A549 (cell line): ENCODE data around the gene NKTR. TPM values are rescaled to one million over a fixed set of nuclear protein-coding genes. Genes with fewer than 3 reads are reported as not detected.

Source experiments
- ATAC-seq, 2 experiments: fragments of 200-7000 bp in 1 of 2; fragments of >200 bp in 1 of 2; cut with Nextera tagmentation in 1 of 2; cut with Tn5 transposase in 1 of 2; 3 replicates each; pipeline versions ENCODE4 v1.8.0 to v1.9.1; 2018 to 2020; ENCODE audit warnings: mild to moderate bottlenecking in 1 of 2, moderate library complexity in 1 of 2
- CTCF ChIA-PET: fragments of 300-600 bp; sonication (Branson Sonifier 250); formaldehyde crosslinking; extraction: SDS; loops from one replicate; lab custom pipeline; 2021; ENCODE audit warnings: antibody characterized with exemption, inconsistent platforms; lab: Yijun Ruan, JAX
- POLR2A ChIA-PET: fragments of 350-600 bp; formaldehyde crosslinking; extraction: SDS; loops from one replicate; lab custom pipeline; 2021; ENCODE audit warnings: antibody characterized with exemption, inconsistent platforms; lab: Yijun Ruan, JAX
- DNase-seq, 2 experiments: peaks; one replicate each; pipeline versions ENCODE4 v3.0.0 to v3.0.0-alpha.2; 2011 to 2016; ENCODE audit warnings: low read depth in 1 of 2, low spot score in 1 of 2
- FAIRE-seq: peaks from 2 replicates; lab custom pipeline; 2011; peaks lifted over from hg19 to GRCh38; lab: Jason Lieb, UNC
- H3K27ac ChIP-seq, 2 experiments: fragments of >200 bp; sonication (Bioruptor Twin); formaldehyde crosslinking; 3 replicates each; pipeline ENCODE4 v1.5.1; 2016 to 2017
- H3K4me1 ChIP-seq: fragments of >200 bp; sonication (Bioruptor Twin); formaldehyde crosslinking; 3 replicates; pipeline ENCODE4 v1.6.1; 2016
- H3K4me2 ChIP-seq: fragments of >200 bp; sonication (Bioruptor Twin); formaldehyde crosslinking; 3 replicates; pipeline ENCODE4 v1.6.1; 2016
- H3K4me3 ChIP-seq: fragments of >200 bp; sonication (Bioruptor Twin); formaldehyde crosslinking; 3 replicates; pipeline ENCODE4 v1.5.1; 2016
- H3K9me3 ChIP-seq: fragments of >200 bp; sonication (Bioruptor Twin); formaldehyde crosslinking; 3 replicates; pipeline ENCODE4 v1.6.1; 2016
- CBX2 ChIP-seq: fragments of 200-600 bp; sonication (generic); IDR thresholded peaks from 2 replicates; pipeline ENCODE4 v1.6.1; 2016; ENCODE audit warnings: low read depth, mild to moderate bottlenecking, borderline replicate concordance
- CBX8 ChIP-seq: fragments of 200-600 bp; sonication (generic); IDR thresholded peaks from 2 replicates; pipeline ENCODE4 v1.6.1; 2016
- CHD2 ChIP-seq: fragments of 150-350 bp; IDR thresholded peaks from 2 replicates; pipeline ENCODE4 v1.6.1; 2014; ENCODE audit warnings: low read length; ENCODE audit not compliant: partially characterized antibody
- CHD4 ChIP-seq: fragments of 200-600 bp; sonication (generic); IDR thresholded peaks from 2 replicates; pipeline ENCODE4 v1.6.1; 2016; ENCODE audit warnings: antibody characterized with exemption, mild to moderate bottlenecking, borderline replicate concordance
- EHF ChIP-seq: fragments of 250-450 bp; sonication (Bioruptor Pico); IDR thresholded peaks from 2 replicates; pipeline ENCODE4 v1.5.0; 2020; ENCODE audit warnings: mild to moderate bottlenecking
- ESRRA ChIP-seq: fragments of 150-350 bp; IDR thresholded peaks from 2 replicates; pipeline ENCODE4 v1.6.1; 2014; ENCODE audit warnings: mild to moderate bottlenecking, low read length, borderline replicate concordance
- FOSB ChIP-seq: fragments of 250-450 bp; sonication (Bioruptor Pico); IDR thresholded peaks from 2 replicates; pipeline ENCODE4 v1.5.0; 2020; ENCODE audit warnings: mild to moderate bottlenecking, moderate library complexity
- FOXS1 ChIP-seq: fragments of 250-450 bp; sonication (Bioruptor Pico); IDR thresholded peaks from 2 replicates; pipeline ENCODE4 v1.5.0; 2020; ENCODE audit warnings: mild to moderate bottlenecking, moderate library complexity
- GATA3 ChIP-seq: IDR thresholded peaks from 2 replicates; pipeline ENCODE4 v1.6.1; 2012; ENCODE audit warnings: borderline replicate concordance
- HEYL ChIP-seq: fragments of 250-450 bp; sonication (Bioruptor Pico); IDR thresholded peaks from 2 replicates; pipeline ENCODE4 v1.8.0; 2021; ENCODE audit warnings: mild to moderate bottlenecking, moderate library complexity
- JUN ChIP-seq, 2 experiments: fragments of >200 bp; sonication (Bioruptor Twin); formaldehyde crosslinking; IDR thresholded peaks; 2 replicates in 1 of 2; 3 replicates in 1 of 2; pipeline ENCODE4 v1.6.1; 2016 to 2017
- JUNB ChIP-seq: fragments of >200 bp; sonication (Bioruptor Twin); formaldehyde crosslinking; IDR thresholded peaks from 2 replicates; pipeline ENCODE4 v1.6.1; 2016
- KDM5A ChIP-seq: fragments of 200-600 bp; sonication (generic); IDR thresholded peaks from 2 replicates; pipeline ENCODE4 v1.6.1; 2016; ENCODE audit warnings: antibody characterized with exemption, mild to moderate bottlenecking
- NR3C1 ChIP-seq: fragments of >200 bp; sonication (Bioruptor Twin); formaldehyde crosslinking; IDR thresholded peaks from 3 replicates; pipeline ENCODE4 v1.6.1; 2017
- PHF8 ChIP-seq: fragments of 200-600 bp; sonication (generic); IDR thresholded peaks from 2 replicates; pipeline ENCODE4 v1.6.1; 2016; ENCODE audit warnings: low read depth, mild to moderate bottlenecking, antibody characterized with exemption, moderate library complexity, borderline replicate concordance
- POLR2AphosphoS2 ChIP-seq: conservative IDR thresholded peaks from 2 replicates; pipeline ENCODE4 v1.6.1; 2012; ENCODE audit warnings: low read length, improper control_type of control experiment, inconsistent platforms
- RARB ChIP-seq: fragments of 250-450 bp; sonication (Bioruptor Pico); IDR thresholded peaks from 2 replicates; pipeline ENCODE4 v1.8.0; 2021; ENCODE audit warnings: mild to moderate bottlenecking, moderate library complexity
- RCOR1 ChIP-seq: fragments of 150-350 bp; IDR thresholded peaks from 2 replicates; pipeline ENCODE4 v1.6.1; 2014; ENCODE audit warnings: antibody characterized with exemption, low read length, low read depth
- RNF2 ChIP-seq: fragments of 200-600 bp; sonication (generic); IDR thresholded peaks from 2 replicates; pipeline ENCODE4 v1.6.1; 2016; ENCODE audit warnings: low read depth, mild to moderate bottlenecking, antibody characterized with exemption, moderate library complexity, borderline replicate concordance
- SMC3 ChIP-seq: fragments of >200 bp; sonication (Bioruptor Twin); formaldehyde crosslinking; IDR thresholded peaks from 3 replicates; pipeline ENCODE4 v1.6.1; 2018; ENCODE audit warnings: inconsistent platforms
- TFCP2L1 ChIP-seq: fragments of 250-450 bp; sonication (Bioruptor Pico); IDR thresholded peaks from 2 replicates; pipeline ENCODE4 v1.5.0; 2021; ENCODE audit warnings: mild to moderate bottlenecking
- TP53 ChIP-seq: fragments of 250-450 bp; sonication (Bioruptor Pico); IDR thresholded peaks from 2 replicates; pipeline ENCODE4 v1.5.0; 2021; ENCODE audit warnings: mild to moderate bottlenecking, moderate library complexity
- ZC3H11A ChIP-seq: fragments of 450-650 bp; IDR thresholded peaks from 2 replicates; pipeline ENCODE4 v1.6.1; 2014; ENCODE audit warnings: antibody characterized with exemption, mild to moderate bottlenecking
- WGBS: methylation state at CpG from one replicate; pipeline ENCODE4 v1.1.6; 2017; ENCODE audit errors: missing lambda C conversion rate; 5-methylcytosine and 5-hydroxymethylcytosine counted together
- polyA minus RNA-seq: library from RNA; depleted of rRNA, polyadenylated mRNA; stranded (reverse); fragments of >200 nt; gene quantifications from 2 replicates; pipeline ENCODE4 v1.2.3, GENCODE V29; 2011; rRNA and poly(A)+ RNA removed
- polyA plus RNA-seq, 4 experiments: library from polyadenylated mRNA; depleted of rRNA in 3 of 4; stranded (reverse); fragments of >200 nt; fragmentation: RNase III in 1 of 4; extraction: RNeasy Plus Mini Kit Qiagen cat#74134 plus additional on column Dnase treatment in 1 of 4; gene quantifications; 2 replicates in 3 of 4; 3 replicates in 1 of 4; pipeline ENCODE4 v1.2.3, GENCODE V29; 2011 to 2017
- TF ChIP-seq, protein P1 (sequence below): IDR thresholded peaks from 2 replicates; pipeline ENCODE4 v1.6.1; 2012
- TF ChIP-seq, protein P2 (sequence below): fragments of 250-450 bp; sonication (Bioruptor Pico); IDR thresholded peaks from 2 replicates; pipeline ENCODE4 v1.5.0; 2021; ENCODE audit warnings: mild to moderate bottlenecking, moderate library complexity, borderline replicate concordance
- TF ChIP-seq, protein P3 (sequence below): fragments of 200-600 bp; sonication (generic); IDR thresholded peaks from 2 replicates; pipeline ENCODE4 v1.6.1; 2016; ENCODE audit warnings: antibody characterized with exemption, mild to moderate bottlenecking, moderate library complexity
- TF ChIP-seq, protein P4 (sequence below): fragments of >200 bp; sonication (Bioruptor Twin); formaldehyde crosslinking; IDR thresholded peaks from 2 replicates; pipeline ENCODE4 v1.6.1; 2016
- TF ChIP-seq, protein P5 (sequence below): fragments of >200 bp; sonication (Bioruptor Twin); formaldehyde crosslinking; IDR thresholded peaks from 3 replicates; pipeline ENCODE4 v1.6.1; 2016
- TF ChIP-seq, protein P6 (sequence below): IDR thresholded peaks from 2 replicates; pipeline ENCODE4 v1.6.1; 2012

NKTR gene
- polyA plus RNA-seq (2011; rRNA removed) (37.0 and 49.3 TPM in 2 replicates), polyA plus RNA-seq (2017; fragmentation: RNase III; extraction: RNeasy Plus Mini Kit Qiagen cat#74134 plus additional on column Dnase treatment) (16.2 to 17.8 TPM (median 17.7 TPM) in 3 replicates), polyA minus RNA-seq (13.6 and 14.7 TPM in 2 replicates)
- polyA plus RNA-seq (2012; cell fraction: cytosol; rRNA removed) = 4.6 and 5.2 TPM in 2 replicates
- 14.5 and 21.9 TPM in 2 replicates for polyA plus RNA-seq (2012; cell fraction: nucleus; rRNA removed)

DNA sequence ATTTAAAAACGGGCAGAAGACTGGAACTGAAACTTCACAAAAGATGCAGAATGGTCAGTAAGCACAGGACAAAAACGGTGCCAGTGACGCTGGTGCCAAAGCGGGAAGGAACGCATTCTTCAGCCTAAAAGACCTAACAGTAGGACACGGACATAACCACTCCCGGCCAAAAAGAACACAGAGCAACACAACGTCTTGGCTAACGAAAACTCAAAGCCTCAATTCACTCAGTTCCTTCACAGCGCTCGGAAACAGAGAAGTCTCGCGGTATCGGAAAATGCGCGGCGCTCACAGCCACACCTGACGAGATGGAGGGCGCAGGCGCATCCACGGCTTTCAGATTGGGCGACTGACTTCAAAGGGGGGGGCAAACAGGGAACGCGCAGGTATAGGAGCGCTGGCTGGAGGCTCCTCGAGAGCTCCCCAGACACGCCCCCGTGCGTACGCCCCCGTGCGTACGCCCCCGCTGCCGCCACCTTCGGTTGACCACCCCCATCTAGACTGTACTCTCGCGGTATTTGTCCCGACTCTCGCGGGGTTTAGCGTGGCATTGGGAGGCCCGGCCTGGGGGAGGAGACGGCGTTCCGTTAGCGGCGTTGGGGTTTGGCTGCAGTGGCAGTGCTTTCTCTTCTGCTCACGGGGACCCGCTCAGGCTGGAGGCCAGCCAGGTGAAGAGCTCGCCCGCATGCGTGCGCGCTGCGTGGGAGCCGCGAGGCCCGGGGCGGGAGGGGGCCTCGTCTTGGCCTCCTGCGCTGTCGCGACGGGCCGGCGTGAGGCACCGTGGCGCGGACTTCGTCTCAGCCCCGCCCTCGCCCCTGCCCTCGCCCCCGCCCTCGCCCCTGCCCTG lies at the start of gene NKTR:
Gene NKTR (plus strand): TSS at position 576 of the 847 bp plus-strand sequence. CDS start 321 bp downstream, outside the sequence.
- peak within 1 kb of the TSS; percentile 97 to 99 for H3K27ac ChIP-seq
- peak within 1 kb of the TSS; percentile 60 for H3K4me3 ChIP-seq
- CTCF ChIA-PET = interaction anchor here (0.7 to 2.1 kb wide), 3 partner anchors 14 to 37 kb away, joined by 3 to 6 read pairs (median 4); partner anchors contain the start of gene SEC22C
- H3K4me2 ChIP-seq = peak within 1 kb of the TSS; percentile 98
- POLR2A ChIA-PET = interaction anchor here (0.5 to 2.0 kb wide), 11 partner anchors 9 to 553 kb away, joined by 3 to 47 read pairs (median 5); partner anchors contain the start of genes SEC22C, SS18L2 and ZBTB47
- no peak for FAIRE-seq
- 1% methylated on average over 11 of the region's 76 CpGs for WGBS
- no peaks in the 10 kb centered on the region for H3K9me3 ChIP-seq
- peak; percentile 88 to 93 for ATAC-seq
- peak; percentile 75 to 98 for DNase-seq
- H3K4me1 ChIP-seq = peaks cover 33% of the 10 kb centered on the region; the same call in 2 of the 3 replicates
- peak; percentile 37; the same call in 1 of the 2 replicates for TF ChIP-seq GATA3
- TF ChIP-seq POLR2AphosphoS2 = no peak
- TF ChIP-seq, protein P1, sequence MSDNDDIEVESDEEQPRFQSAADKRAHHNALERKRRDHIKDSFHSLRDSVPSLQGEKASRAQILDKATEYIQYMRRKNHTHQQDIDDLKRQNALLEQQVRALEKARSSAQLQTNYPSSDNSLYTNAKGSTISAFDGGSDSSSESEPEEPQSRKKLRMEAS = peak; percentile 24
- no peak for TF ChIP-seq TP53 (CRISPR knock-in tag)
- TF ChIP-seq, protein P2, sequence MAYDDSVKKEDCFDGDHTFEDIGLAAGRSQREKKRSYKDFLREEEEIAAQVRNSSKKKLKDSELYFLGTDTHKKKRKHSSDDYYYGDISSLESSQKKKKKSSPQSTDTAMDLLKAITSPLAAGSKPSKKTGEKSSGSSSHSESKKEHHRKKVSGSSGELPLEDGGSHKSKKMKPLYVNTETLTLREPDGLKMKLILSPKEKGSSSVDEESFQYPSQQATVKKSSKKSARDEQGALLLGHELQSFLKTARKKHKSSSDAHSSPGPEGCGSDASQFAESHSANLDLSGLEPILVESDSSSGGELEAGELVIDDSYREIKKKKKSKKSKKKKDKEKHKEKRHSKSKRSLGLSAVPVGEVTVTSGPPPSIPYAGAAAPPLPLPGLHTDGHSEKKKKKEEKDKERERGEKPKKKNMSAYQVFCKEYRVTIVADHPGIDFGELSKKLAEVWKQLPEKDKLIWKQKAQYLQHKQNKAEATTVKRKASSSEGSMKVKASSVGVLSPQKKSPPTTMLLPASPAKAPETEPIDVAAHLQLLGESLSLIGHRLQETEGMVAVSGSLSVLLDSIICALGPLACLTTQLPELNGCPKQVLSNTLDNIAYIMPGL = no peak
- TF ChIP-seq RCOR1 = no peak
- no peak for TF ChIP-seq EHF (CRISPR knock-in tag)
- TF ChIP-seq JUN (IDR thresholded peaks at IDR 0.05) = peak; percentile 44 to 74; a peak in 3 of 5 replicates
- TF ChIP-seq, protein P3, sequence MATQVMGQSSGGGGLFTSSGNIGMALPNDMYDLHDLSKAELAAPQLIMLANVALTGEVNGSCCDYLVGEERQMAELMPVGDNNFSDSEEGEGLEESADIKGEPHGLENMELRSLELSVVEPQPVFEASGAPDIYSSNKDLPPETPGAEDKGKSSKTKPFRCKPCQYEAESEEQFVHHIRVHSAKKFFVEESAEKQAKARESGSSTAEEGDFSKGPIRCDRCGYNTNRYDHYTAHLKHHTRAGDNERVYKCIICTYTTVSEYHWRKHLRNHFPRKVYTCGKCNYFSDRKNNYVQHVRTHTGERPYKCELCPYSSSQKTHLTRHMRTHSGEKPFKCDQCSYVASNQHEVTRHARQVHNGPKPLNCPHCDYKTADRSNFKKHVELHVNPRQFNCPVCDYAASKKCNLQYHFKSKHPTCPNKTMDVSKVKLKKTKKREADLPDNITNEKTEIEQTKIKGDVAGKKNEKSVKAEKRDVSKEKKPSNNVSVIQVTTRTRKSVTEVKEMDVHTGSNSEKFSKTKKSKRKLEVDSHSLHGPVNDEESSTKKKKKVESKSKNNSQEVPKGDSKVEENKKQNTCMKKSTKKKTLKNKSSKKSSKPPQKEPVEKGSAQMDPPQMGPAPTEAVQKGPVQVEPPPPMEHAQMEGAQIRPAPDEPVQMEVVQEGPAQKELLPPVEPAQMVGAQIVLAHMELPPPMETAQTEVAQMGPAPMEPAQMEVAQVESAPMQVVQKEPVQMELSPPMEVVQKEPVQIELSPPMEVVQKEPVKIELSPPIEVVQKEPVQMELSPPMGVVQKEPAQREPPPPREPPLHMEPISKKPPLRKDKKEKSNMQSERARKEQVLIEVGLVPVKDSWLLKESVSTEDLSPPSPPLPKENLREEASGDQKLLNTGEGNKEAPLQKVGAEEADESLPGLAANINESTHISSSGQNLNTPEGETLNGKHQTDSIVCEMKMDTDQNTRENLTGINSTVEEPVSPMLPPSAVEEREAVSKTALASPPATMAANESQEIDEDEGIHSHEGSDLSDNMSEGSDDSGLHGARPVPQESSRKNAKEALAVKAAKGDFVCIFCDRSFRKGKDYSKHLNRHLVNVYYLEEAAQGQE = peak; percentile 89
- TF ChIP-seq TFCP2L1 (CRISPR knock-in tag) = no peak
- TF ChIP-seq JUNB = no peak
- TF ChIP-seq FOXS1 = no peak
- no peak for TF ChIP-seq FOSB (CRISPR knock-in tag)
- no peak for TF ChIP-seq RARB (CRISPR knock-in tag)
- no peak for TF ChIP-seq ZC3H11A
- TF ChIP-seq ESRRA = no peak
- peak; percentile 92 for TF ChIP-seq CHD2
- TF ChIP-seq SMC3 = no peak
- no peak for TF ChIP-seq RNF2
- TF ChIP-seq, protein P4, sequence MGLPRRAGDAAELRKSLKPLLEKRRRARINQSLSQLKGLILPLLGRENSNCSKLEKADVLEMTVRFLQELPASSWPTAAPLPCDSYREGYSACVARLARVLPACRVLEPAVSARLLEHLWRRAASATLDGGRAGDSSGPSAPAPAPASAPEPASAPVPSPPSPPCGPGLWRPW = no peak
- TF ChIP-seq, protein P5, sequence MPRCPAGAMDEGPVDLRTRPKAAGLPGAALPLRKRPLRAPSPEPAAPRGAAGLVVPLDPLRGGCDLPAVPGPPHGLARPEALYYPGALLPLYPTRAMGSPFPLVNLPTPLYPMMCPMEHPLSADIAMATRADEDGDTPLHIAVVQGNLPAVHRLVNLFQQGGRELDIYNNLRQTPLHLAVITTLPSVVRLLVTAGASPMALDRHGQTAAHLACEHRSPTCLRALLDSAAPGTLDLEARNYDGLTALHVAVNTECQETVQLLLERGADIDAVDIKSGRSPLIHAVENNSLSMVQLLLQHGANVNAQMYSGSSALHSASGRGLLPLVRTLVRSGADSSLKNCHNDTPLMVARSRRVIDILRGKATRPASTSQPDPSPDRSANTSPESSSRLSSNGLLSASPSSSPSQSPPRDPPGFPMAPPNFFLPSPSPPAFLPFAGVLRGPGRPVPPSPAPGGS = no peak
- TF ChIP-seq KDM5A = no peak
- peak; percentile 58 for TF ChIP-seq PHF8
- TF ChIP-seq CHD4 = no peak
- no peak for TF ChIP-seq CBX8
- no peak for TF ChIP-seq CBX2
- no peak for TF ChIP-seq NR3C1
- no peak for TF ChIP-seq HEYL (CRISPR knock-in tag)
- TF ChIP-seq, protein P6, sequence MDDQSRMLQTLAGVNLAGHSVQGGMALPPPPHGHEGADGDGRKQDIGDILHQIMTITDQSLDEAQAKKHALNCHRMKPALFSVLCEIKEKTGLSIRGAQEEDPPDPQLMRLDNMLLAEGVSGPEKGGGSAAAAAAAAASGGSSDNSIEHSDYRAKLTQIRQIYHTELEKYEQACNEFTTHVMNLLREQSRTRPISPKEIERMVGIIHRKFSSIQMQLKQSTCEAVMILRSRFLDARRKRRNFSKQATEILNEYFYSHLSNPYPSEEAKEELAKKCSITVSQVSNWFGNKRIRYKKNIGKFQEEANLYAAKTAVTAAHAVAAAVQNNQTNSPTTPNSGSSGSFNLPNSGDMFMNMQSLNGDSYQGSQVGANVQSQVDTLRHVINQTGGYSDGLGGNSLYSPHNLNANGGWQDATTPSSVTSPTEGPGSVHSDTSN = no peak
